Activated T-cell treated with anti-CD3 and anti-CD28 coated beads for 24 hours (primary cell): ENCODE data around the gene PPP3CA.

Experiments
- DNase-seq: peaks from one replicate; pipeline ENCODE4 v3.0.0-alpha.2; 2020; ENCODE audit warnings: low read depth

PPP3CA gene

GRCh38 chr4:101347267-101347556 is at the start of gene PPP3CA:
TSS of gene PPP3CA (minus strand) at chr4:101347526.
- no peak for DNase-seq

DNA sequence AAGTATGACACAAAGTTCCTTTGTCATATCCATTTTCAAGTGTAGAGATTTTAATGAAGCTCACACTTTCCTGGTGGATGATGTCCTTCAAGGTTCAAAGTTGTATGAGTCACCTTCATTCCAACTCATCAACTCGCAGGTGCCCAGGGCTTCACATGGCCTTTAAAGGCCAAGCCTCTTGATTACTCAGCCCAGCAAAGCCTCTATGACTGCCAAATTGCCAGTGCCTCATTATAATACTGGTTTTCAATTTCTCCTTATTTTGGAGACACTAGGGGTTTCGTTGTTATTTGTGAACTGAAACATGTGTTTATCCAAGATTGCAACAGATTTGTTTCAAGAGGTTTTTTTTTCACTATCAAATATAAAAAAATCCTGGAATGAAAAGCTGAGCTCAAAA is 45.9 kb upstream of the PPP3CA start:
- DNase-seq: no peak

DNA sequence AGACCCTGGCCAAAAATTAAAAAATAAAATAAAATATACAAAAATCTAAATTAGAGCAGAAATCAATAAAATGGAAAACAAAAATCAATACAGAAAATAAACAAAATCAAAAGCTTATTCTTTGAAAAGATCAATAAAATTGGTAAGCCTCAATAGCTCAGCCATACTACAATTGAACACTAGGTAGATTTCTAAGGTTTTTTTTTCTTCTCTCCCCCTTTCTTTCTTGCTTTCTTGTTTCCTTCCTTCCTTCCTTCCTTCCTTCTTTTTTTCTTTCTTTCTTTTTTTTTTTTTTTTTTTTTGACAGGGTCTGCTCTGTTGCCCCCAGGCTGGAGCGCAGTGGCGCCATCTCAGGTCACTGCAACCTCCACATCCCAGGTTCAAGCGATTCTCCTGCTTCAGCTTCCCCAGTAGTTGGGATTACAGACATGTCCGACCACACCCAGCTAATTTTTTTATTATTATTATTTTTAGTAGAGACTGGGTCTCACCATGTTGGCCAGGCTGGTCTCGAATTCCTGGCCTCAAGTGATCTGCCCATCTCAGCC is 23.4 kb upstream of the PPP3CA start:
- DNase-seq: no peak

- DNase-seq: no peak
Measured at GRCh38 chr4:101367201-101367600, 19.9 kb upstream of the PPP3CA start.

DNA sequence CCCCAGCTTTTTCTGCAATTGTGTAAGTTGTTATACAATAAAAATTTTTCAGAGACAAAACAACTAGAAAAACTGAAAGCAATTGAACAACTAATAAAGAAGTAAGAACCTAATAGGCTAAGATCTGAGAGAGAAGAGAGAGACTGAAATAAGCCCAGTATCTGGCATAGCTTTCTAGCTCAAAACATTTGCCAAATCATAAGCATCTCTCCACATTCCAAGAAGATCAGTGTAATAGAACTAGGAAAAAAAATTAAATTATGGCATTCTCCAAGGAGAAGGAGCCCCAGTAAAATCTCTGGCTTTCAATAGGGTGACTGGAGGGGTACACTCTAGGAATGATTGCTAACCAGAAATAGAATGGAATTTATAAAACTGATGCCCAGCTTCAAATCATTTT is 19.0 kb upstream of the PPP3CA start:
- DNase-seq: no peak

DNA sequence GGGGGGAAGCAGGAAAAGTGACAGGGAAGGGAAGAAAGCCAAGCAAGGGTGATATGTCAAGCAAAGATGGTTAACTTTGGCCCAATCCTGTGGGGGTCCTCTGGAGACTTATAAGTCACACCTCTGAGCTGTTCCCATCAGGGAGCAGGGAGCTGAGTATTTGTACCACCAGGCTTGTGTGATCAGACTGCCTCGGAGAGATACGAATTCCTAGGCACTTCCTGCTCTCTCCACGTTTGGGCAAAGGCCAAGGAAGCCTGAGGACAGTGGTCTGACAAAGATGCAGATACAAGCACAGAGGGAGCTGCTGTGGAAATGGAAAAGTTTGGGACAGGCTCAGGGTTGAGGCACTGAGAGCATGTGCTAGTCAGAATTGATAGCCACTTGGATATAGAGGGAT is 10.4 kb upstream of the PPP3CA start:
- DNase-seq: no peak

DNA sequence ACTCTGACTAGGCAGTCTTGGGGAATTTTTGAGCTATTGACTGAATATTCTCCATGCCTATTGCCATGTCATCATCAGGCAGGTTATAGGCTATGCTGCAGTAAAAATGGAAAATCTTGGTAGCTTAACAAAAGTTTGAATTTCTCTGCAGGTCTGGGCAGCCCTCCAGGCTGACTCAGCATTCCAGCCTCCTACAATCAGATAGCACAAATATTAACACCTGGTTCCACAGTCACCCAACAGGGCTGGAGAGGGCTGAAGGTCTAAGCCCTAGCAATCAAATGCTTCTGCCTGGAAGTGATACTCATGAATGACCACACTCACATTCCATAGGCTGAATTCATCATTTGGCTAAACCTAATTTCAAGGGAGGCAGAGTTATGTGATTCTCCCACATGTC is 9.6 kb upstream of the PPP3CA start:
- DNase-seq: no peak

DNA sequence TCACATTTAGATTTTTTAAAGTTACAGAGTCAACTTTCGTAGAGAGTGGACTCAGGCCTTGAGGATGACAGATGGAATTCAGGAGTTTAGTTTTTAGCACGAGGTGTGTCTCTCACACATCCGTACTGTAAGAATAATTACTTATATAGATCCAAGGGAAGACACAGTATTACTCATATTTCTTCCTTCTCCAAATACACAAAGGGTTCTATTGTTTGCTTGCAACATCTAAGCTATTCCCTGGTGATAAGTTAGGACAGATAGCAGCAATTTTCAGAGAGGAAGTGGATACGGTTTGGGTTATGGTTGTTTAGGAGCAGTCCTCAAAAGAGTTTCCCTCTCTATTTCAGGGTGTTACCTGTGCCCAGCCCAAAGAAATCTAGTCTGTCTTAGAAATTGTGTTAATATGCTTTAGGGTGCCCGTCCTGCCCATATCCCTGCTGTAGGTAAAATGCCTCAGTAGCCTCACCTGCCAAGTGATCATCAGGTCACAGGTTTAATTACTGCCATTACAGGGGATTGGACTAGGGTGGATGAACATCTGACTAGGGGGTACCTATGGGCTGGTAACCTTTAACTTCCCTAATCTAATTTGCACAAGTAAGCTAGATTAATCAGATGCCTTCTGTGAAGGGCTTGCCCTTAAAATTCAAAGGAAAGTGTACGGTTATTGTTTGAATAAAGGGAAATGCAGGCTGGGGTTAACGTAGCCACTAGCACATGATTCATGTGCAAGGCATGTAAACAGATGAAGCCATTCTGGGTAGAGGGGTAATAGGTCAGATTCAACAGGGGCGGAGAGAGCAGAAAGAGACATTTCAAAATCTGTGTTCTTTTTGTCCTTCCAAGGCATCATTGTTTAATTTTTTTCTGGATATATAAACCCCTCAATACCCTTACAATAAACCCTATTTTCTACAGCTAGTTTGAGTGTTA is 8.7 kb upstream of the PPP3CA start:
- DNase-seq: no peak

- DNase-seq: no peak
Measured at GRCh38 chr4:101355246-101355645, 7.9 kb upstream of the PPP3CA start.

DNA sequence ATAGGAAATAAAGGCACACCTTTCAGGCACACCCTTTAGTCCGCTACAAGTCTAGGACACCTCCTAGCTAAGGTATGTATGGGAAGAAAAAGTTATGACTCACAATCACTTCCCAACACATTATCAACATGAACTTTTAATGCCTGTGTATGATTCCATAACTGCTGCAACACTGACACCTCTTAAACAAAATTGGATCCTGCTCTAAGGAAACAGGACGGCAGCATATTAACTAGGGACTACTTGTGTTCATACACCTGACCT is 2.4 kb upstream of the PPP3CA start:
- no peak for DNase-seq

- DNase-seq: no peak
Measured at GRCh38 chr4:101348995-101349800, 1.9 kb upstream of the PPP3CA start.

DNA sequence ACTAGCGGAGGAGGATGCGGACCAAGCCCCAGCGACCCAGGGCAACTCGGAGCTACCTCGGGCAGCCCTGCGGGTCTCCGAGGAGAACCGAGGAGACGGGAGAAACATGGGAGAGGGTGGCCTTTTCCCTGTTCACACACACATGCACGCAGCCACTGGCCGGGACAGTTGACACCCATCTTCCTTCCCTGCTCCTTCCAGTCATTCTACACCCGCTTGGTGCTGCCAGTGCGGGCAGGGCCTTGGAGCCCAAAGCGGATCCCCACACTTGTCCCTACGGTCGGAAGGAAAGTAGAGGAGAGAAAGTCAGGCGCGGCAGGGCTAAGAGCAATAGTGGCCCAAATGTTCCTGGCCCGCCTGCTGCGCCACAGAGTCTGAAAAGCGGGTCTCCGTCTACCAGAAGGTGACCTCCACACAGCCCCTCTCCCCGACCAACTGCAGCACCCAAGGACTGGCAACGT is 1.1 kb upstream of the PPP3CA start:
- DNase-seq: no peak

DNA sequence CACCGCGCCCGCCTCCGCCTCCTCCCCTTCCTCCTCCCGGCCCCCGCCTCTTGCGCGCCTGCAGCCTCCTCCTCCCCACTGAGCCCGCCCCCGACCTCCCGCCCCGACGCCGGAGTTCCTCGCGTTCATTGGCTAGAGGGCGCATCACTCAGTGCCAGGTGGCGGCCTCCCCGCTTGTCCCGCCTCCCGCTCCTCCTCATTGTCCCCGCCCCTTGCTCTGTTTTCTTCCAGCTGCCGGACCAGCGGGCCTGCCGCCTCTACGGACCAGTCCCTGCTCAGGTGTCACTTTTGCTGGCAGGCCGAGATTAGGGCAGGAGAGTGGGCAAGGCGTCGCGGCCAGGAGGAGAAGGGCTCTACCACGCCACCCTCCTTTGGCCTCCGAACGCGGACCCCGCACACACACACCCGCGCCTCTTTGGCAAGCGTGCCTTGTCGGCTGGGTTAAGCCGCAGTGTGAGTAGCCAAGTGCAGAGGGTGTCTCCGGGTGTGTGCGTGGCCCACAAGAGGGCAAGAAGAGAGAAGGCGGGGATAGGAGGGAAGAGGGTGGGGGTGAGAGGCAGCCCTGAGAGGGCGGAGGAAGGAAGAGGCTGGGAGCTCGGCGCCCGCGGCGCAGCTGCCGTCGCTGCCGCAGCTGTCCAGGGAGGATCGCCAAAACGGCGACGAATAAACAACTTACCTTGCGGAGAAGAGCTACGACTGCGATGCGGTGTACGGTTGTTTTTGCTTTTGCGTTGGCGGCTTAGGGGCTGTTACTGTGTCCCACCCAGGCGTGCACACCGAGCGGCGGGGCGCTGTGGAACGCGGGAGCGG is 436 bp upstream of the PPP3CA start:
- peak; percentile 99 for DNase-seq

- DNase-seq: peak; percentile 48
Measured at GRCh38 chr4:101346351-101347266, 717 bp downstream of the PPP3CA start.

GRCh38 chr4:101345596-101346350 is 1.6 kb downstream of the PPP3CA start:
- peak; percentile 38 for DNase-seq

GRCh38 chr4:101345271-101345595 is 2.1 kb downstream of the PPP3CA start:
- no peak for DNase-seq

GRCh38 chr4:101339332-101339731 is 8.0 kb downstream of the PPP3CA start:
- no peak for DNase-seq

- no peak for DNase-seq
Measured at GRCh38 chr4:101337688-101338087, 9.6 kb downstream of the PPP3CA start.

DNA sequence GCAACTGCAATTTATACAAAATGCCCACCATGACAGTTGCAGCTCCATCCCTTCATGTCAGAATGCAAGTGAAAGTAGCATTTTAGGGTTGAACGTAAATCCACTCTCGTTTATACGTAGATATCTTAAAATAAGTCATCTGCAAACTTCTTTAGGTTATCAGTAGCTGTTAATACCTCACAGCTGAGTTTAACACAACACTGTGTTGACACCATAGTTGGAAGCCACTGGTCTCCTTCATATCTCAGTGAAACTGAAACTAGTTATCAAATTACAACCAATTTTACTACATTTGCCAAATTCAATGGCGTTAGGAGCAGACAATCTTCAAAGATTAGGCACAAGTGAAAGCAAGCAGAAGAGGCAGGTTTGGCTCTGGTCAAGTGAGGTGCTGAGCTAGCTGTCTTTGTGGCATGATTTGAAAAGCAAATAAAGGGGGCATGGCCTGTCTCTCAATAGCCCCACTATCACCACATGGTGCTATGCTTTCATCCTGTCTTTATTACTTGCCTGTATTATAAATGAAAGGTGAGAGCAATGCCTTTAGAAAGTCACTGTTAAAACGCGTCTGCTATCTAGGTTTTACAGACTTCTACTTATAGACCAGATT is 12.3 kb downstream of the PPP3CA start:
- DNase-seq: no peak

GRCh38 chr4:101332424-101332823 is 14.9 kb downstream of the PPP3CA start:
- no peak for DNase-seq
